ENCODE data around the gene ENOX2.

Gene ENOX2

GRCh38 chrX:130578906-130579305 lies 324.1 kb downstream of the ENOX2 start:
- H3K4me1 ChIP-seq (ENCODE audit: control insufficient read depth, insufficient read depth, low read length) = no peaks in the 10 kb centered on the region
- H3K4me3 ChIP-seq (ENCODE audit: insufficient read depth, low read depth, low read length) = no peak overlapping the region
- H3K27ac ChIP-seq (ENCODE audit: insufficient read depth, low read depth, low read length, poor library complexity, severe bottlenecking) = no peak overlapping the region
- H3K36me3 ChIP-seq (ENCODE audit: control insufficient read depth, insufficient read depth, low read length) = no peaks in the 10 kb centered on the region
- H3K27me3 ChIP-seq (ENCODE audit: control insufficient read depth, insufficient read depth, low read length, poor library complexity, severe bottlenecking) = no peaks in the 10 kb centered on the region
- H3K9me3 ChIP-seq (ENCODE audit: control insufficient read depth, low read length) = no peaks in the 10 kb centered on the region

- Histone ChIP-seq H3K4me1 (ENCODE audit: control insufficient read depth, insufficient read depth, low read length) (no peaks in the 10 kb centered on the region), H3K36me3 (ENCODE audit: control insufficient read depth, insufficient read depth, low read length) (no peaks in the 10 kb centered on the region), H3K27me3 (ENCODE audit: control insufficient read depth, insufficient read depth, low read length, poor library complexity, severe bottlenecking) (no peaks in the 10 kb centered on the region), H3K9me3 (ENCODE audit: control insufficient read depth, low read length) (no peaks in the 10 kb centered on the region), H3K27ac (ENCODE audit: insufficient read depth, low read depth, low read length, poor library complexity, severe bottlenecking) (no peak overlapping the region), H3K4me3 (ENCODE audit: insufficient read depth, low read depth, low read length) (no peak overlapping the region)
- WGBS, 2 experiments = 94 to 100% methylated on average over 1 to 2 of the region's 2 CpGs
These were observed 325.6 kb downstream of the ENOX2 start for GRCh38 chrX:130577431-130577830.

GRCh38 chrX:130575831-130576389 lies 327.1 kb downstream of the ENOX2 start:
- Histone ChIP-seq H3K27me3 (ENCODE audit: control insufficient read depth, insufficient read depth, low read length, poor library complexity, severe bottlenecking) (no peaks in the 10 kb centered on the region), H3K9me3 (ENCODE audit: control insufficient read depth, low read length) (no peaks in the 10 kb centered on the region), H3K4me3 (ENCODE audit: insufficient read depth, low read depth, low read length) (no peak overlapping the region), H3K4me1 (ENCODE audit: control insufficient read depth, insufficient read depth, low read length) (no peaks in the 10 kb centered on the region), H3K36me3 (ENCODE audit: control insufficient read depth, insufficient read depth, low read length) (no peaks in the 10 kb centered on the region), H3K27ac (ENCODE audit: insufficient read depth, low read depth, low read length, poor library complexity, severe bottlenecking) (no peak overlapping the region)
- WGBS, 2 experiments = 39 to 42% methylated on average over 5 to 6 of the region's 6 CpGs

Data from ectodermal cell (in vitro differentiated cells).